Progenitor cell of endocrine pancreas (in vitro differentiated cells): ENCODE data around the gene FTO. TPM values are rescaled to one million over a fixed set of nuclear protein-coding genes. Genes with fewer than 3 reads are reported as not detected.

Source experiments
- DNase-seq: peaks from one replicate; pipeline ENCODE4 v3.0.0; 2021; ENCODE audit warnings: low spot score; ENCODE audit not compliant: unreplicated experiment
- H3K27ac Mint-ChIP-seq: 2 replicates; pipeline ENCODE4 v1.8.0; 2021; ENCODE audit warnings: mild to moderate bottlenecking, moderate library complexity, mixed read lengths
- H3K27me3 Mint-ChIP-seq: 2 replicates; pipeline ENCODE4 v1.8.0; 2021; ENCODE audit warnings: mixed read lengths
- H3K36me3 Mint-ChIP-seq: 2 replicates; pipeline ENCODE4 v1.8.0; 2022; ENCODE audit warnings: mixed read lengths; ENCODE audit not compliant: insufficient read depth
- H3K4me1 Mint-ChIP-seq: 2 replicates; pipeline ENCODE4 v1.8.0; 2021; ENCODE audit warnings: low read depth, mixed read lengths
- H3K4me3 Mint-ChIP-seq: 2 replicates; pipeline ENCODE4 v1.8.0; 2021; ENCODE audit warnings: low read depth, mild to moderate bottlenecking, moderate library complexity, mixed read lengths
- H3K9me3 Mint-ChIP-seq: 2 replicates; pipeline ENCODE4 v1.8.0; 2021; ENCODE audit warnings: low read depth, mixed read lengths
- total RNA-seq: library from RNA; stranded (reverse); gene quantifications from 2 replicates; pipeline ENCODE4 v1.2.1, GENCODE V29; 2021
- TF ChIP-seq, protein P1 (sequence below): fragments of 200-600 bp; sonication (generic); IDR thresholded peaks from one replicate; pipeline ENCODE4 v1.5.0; 2021; ENCODE audit warnings: antibody characterized with exemption, mild to moderate bottlenecking; ENCODE audit not compliant: unreplicated experiment

FTO gene
- total RNA-seq, 1 donor from 2014 or later: 78.7 TPM

DNA sequence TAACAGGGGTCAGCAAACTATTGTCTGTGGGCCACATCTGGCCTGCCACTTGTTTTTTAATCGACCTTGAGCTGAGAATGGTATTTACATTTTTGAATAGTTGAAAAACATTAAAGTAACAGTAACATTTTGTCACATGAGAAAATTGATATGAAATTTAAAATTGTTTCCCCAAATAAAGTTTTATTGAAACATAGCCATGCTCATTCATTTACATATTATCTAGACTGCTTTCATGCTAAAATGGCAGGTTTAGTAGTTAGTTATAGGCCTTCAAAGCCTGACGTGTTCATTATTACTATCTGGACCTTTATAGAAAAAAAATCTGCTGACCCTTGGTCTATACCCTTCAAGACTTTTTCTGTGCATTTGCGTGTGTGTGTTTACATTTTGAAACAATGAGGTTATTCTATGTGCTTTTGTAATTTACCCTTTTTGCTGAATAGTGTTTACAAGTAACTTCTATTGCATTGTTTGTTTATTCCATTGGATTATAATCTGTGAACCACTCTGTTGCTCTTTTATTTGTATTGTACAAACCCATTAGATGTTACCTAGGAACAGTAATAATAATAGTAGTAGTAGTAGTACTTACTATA lies 37.1 kb downstream of the FTO start:
- H3K27ac Mint-ChIP-seq: no peak overlapping the region
- DNase-seq: no peak
- H3K9me3 Mint-ChIP-seq: no peaks in the 10 kb centered on the region
- H3K4me1 Mint-ChIP-seq: peaks cover 39% of the 10 kb centered on the region
- no peaks in the 10 kb centered on the region for H3K36me3 Mint-ChIP-seq
- TF ChIP-seq, protein P1, sequence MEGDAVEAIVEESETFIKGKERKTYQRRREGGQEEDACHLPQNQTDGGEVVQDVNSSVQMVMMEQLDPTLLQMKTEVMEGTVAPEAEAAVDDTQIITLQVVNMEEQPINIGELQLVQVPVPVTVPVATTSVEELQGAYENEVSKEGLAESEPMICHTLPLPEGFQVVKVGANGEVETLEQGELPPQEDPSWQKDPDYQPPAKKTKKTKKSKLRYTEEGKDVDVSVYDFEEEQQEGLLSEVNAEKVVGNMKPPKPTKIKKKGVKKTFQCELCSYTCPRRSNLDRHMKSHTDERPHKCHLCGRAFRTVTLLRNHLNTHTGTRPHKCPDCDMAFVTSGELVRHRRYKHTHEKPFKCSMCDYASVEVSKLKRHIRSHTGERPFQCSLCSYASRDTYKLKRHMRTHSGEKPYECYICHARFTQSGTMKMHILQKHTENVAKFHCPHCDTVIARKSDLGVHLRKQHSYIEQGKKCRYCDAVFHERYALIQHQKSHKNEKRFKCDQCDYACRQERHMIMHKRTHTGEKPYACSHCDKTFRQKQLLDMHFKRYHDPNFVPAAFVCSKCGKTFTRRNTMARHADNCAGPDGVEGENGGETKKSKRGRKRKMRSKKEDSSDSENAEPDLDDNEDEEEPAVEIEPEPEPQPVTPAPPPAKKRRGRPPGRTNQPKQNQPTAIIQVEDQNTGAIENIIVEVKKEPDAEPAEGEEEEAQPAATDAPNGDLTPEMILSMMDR: no peak
- H3K4me3 Mint-ChIP-seq: no peak overlapping the region
- H3K27me3 Mint-ChIP-seq: no peaks in the 10 kb centered on the region

DNA sequence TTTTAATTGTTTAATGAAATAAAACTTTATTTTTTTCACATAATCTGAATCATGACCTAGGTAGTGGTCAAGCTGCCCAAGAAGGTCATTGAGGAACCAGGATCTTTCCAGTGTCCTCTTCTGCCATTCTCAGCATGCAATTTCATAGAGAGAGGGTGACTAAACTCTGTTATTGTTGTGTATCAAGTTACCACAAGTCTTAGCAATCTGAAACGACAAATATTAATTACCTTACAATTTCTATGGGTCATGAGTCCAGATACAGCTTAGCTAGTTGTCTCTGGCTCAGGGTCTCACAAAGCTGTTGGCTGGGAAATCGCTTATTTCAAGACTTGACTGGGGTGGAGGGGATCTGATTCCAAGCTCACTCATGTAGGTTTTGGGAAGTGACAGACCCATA lies 37.6 kb downstream of the FTO start:
- Mint-ChIP-seq H3K4me1 (peaks cover 39% of the 10 kb centered on the region), H3K4me3 (no peak overlapping the region), H3K27ac (no peak overlapping the region), H3K9me3 (no peaks in the 10 kb centered on the region), H3K36me3 (no peaks in the 10 kb centered on the region), H3K27me3 (no peaks in the 10 kb centered on the region)
- TF ChIP-seq, protein P1: no peak
- DNase-seq: no peak

DNA sequence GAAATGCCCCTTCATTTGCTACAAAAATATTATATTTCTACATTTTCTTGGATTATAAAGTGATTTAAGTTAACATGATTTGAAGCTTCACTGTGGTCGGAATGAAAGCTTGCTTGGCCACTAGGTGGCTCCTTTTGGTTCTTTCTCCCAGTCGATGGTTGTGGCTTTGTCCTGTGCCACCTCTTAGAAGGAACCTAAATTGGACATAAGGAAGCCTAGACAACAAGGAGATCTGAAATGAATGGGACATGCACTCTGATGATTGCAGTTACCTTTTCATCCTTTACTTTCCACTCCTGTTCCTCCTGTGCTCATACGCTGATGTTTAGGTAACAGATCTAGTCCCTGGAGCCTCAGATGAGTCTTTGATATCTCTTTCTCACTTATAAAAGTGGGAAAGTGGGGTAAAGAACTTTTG lies 39.2 kb downstream of the FTO start:
- peaks cover 3% of the 10 kb centered on the region for H3K36me3 Mint-ChIP-seq
- peaks cover 9% of the 10 kb centered on the region for H3K9me3 Mint-ChIP-seq
- no peaks in the 10 kb centered on the region for H3K27me3 Mint-ChIP-seq
- H3K4me1 Mint-ChIP-seq: peaks cover 40% of the 10 kb centered on the region
- H3K27ac Mint-ChIP-seq: no peak overlapping the region
- DNase-seq: no peak
- no peak overlapping the region for H3K4me3 Mint-ChIP-seq
- TF ChIP-seq, protein P1: peak; percentile 60

DNA sequence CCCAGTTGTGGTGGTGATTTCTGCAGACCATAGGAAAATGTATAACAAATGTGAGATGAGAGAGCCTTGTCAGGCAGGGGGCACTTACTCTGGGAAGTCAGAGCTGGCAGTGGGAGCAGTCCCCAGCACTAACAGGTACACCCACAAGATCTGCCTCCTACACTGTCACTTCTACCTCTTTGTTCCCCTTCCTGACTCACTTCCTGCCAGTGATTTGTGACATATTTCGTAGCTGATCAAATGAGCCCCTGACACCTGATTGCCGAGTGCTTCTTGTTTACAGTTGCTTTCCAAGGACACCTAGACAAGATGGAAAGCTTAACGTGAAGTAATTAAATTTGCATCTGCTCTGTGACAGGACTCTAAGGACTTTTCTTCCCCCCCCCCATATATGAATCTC lies 40.5 kb downstream of the FTO start:
- Mint-ChIP-seq H3K9me3 (peaks cover 9% of the 10 kb centered on the region), H3K27ac (peak overlapping the region; percentile 54), H3K36me3 (peaks cover 3% of the 10 kb centered on the region), H3K27me3 (no peaks in the 10 kb centered on the region), H3K4me1 (peaks cover 40% of the 10 kb centered on the region), H3K4me3 (no peak overlapping the region)
- TF ChIP-seq, protein P1: no peak
- no peak for DNase-seq

DNA sequence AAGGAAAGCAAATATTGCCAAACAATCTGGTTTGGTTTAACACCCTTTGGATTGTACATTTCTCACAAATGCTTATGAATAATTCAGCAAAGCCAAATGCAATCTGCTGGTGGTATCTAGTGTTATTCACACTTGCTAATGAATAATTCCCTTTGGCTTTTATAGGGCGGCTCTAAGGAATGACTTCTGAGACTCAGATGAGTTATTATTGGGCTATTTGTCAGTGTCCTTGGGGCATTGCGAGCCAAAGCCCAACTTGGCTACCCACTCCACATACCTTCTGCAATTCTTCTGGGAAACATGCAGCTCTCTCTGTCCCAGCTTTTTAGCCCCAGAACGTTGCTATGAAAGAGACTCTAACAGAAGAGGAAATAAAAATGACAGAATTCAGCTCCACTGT lies 41.1 kb downstream of the FTO start:
- no peak for DNase-seq
- H3K4me3 Mint-ChIP-seq: no peak overlapping the region
- H3K9me3 Mint-ChIP-seq: peaks cover 9% of the 10 kb centered on the region
- no peaks in the 10 kb centered on the region for H3K27me3 Mint-ChIP-seq
- peaks cover 3% of the 10 kb centered on the region for H3K36me3 Mint-ChIP-seq
- peaks cover 35% of the 10 kb centered on the region for H3K4me1 Mint-ChIP-seq
- TF ChIP-seq, protein P1: no peak
- H3K27ac Mint-ChIP-seq: no peak overlapping the region
